Kidney capillary endothelial cell (primary cell): ENCODE results near the gene GRIA3.

Experiments
- DNase-seq: peaks from one replicate; pipeline ENCODE4 v3.0.0-alpha.2; 2018; ENCODE audit warnings: low spot score

The GRIA3 gene

DNA sequence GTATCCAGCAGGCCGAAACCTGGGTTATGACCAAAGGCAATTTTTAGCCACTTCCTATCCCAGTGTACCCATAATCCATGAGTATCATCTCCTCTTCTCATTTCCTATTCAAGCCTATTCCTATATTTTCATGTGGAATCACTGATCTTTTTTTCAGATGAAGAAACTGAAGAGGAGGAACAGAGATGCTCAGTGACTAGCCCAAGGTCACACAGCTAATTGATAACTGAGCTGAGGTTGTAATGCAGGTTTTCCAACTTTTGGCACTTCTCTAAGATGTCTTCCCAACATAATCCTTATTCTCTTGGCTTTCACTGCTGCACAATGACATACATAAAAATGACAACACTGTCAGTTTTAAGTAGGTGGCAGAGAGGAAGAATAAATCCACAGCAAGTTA is 15.3 kb downstream of the GRIA3 start:
- DNase-seq, result no peak

- DNase-seq, result no peak
Observed at GRCh38 chrX:123201720-123202119, 17.6 kb downstream of the GRIA3 start.

GRCh38 chrX:123202523-123202922 is 18.4 kb downstream of the GRIA3 start:
- no peak for DNase-seq

DNA sequence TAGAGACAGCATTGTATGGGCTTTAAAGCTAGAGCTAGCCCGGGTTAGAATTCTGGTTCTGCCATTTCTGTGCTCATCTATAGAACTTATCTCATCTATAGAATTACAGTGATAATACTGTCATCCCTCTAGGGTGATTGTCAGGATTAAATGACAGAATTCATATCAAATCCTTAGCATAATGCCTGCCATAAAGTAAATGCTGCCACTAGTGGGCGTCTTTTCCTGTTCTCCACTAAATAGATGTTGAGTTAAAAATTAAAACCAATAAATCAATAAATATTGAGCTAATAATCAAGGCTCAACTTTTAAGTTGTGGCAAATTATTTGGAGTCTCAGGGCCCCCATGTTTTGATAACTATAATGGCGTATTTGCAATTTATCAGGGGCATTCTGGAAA is 19.7 kb downstream of the GRIA3 start:
- DNase-seq, result no peak

DNA sequence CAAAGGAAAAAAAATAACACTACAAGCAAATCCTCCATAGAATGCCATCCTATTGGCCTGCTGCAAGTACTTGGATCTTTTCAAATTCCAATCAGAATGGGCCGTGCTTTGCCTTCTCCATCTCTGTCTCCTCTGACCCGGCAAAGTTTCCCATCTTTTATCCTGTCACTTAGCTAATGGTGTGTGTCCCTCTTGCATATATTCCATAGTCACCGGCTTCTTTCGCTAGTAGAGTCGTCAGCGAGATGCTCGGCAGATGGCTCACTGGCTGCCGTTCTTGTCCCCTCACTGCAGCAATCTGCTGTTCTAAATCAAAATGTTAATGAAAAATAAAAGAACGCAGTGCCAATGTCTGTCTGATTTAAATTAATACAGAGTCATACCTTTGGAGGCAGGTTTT is 22.1 kb downstream of the GRIA3 start:
- DNase-seq, result no peak

DNA sequence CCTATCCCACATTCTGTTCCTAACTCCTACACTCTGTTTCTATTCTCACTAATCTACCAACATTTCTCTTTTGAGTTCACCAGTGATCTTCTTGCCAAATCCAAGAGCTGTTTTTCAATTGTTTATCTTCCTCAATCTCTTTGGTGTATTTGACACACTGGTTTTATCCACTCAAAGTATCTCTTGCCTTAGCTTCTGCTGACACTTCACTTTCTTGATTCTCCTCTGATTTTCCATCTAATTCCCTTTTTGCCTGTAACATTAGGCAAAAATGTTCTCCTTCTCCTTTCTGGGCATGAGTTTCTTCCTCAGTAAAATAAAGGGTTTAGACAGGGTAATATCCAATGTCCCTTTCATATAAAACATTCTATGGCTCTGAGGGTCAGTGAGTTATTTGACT is 26.2 kb downstream of the GRIA3 start:
- no peak for DNase-seq

GRCh38 chrX:123215397-123216089 is 31.5 kb downstream of the GRIA3 start:
- no peak for DNase-seq

- no peak for DNase-seq
Observed at GRCh38 chrX:123217077-123217476, 33.0 kb downstream of the GRIA3 start.

DNA sequence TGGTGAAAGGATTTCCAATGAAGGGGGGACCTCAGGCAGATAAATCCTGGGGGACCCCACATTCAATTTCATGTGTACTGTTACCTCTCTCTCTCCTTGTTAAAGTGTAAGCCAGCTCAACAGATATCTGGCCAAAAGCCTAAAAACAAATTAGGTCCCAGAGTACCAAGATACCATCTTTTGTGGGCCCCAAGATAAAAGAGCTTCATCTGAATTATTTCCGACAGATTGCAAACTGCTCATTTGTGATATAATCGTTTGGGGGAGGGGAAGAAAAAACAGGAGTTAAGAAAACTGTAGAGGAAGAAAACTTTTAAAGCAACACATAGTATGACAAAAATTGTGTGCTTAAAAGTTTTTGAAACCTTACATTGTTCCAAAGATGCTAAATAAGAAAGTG is 33.6 kb downstream of the GRIA3 start:
- no peak for DNase-seq

DNA sequence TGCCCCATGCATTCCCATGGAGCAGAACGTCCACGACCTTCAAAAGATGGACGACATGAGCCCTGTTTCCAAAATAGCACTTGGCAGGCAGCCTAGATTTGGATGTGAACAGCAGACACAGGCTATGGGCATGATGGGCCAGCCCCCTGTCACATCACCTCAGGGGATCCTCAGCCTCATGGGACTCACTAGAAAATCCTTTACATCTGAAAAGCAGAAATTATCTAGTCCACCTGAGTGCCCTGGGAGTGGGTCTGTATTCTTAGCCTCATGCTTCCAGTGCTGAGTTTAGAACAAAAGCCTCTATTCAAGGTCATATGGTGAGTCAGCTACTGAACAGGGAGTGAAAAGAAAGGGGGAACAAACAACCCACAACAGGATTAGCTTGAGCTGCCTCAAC is 35.8 kb downstream of the GRIA3 start:
- DNase-seq, result no peak

- no peak for DNase-seq
Observed at GRCh38 chrX:123222920-123223319, 38.8 kb downstream of the GRIA3 start.

DNA sequence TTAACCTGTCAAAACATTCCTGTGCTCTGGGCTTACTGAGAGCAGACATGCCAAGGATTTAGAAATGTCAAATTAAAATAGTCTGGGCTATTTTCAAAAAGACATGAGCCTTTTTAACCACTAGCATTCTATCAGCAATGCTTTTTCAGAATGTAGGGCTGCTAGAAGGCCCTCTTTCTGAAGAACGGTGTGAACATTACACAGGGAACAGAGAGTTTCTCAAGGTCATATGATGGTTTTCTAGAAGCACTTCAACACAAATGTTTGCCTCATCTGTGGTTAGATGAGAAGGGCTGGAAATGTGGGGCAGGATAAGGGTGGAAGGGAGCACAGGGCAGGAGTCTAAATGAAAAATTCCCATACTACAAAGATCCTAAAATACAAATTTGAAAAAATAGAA is 39.3 kb downstream of the GRIA3 start:
- DNase-seq, result no peak

DNA sequence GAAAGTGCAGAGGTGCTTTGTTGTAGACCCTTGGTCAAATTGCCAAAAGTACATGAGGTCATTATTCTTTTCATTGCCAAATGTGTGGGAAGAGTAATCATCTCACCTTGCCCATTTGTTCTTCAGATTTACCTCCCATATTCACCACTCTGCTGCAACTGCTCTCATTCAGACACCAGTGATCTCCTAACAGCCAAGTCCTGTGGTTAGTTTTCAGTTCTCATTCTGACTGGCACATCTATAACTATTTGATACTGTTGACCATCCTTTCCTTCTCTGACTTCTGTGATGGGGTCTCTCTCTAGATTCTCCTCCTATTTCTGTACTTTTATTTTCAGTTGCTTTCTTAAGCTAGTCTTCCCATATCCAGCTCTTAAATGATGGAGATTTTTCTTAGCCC is 39.8 kb downstream of the GRIA3 start:
- DNase-seq, result no peak

GRCh38 chrX:123230798-123231197 is 46.7 kb downstream of the GRIA3 start:
- no peak for DNase-seq

DNA sequence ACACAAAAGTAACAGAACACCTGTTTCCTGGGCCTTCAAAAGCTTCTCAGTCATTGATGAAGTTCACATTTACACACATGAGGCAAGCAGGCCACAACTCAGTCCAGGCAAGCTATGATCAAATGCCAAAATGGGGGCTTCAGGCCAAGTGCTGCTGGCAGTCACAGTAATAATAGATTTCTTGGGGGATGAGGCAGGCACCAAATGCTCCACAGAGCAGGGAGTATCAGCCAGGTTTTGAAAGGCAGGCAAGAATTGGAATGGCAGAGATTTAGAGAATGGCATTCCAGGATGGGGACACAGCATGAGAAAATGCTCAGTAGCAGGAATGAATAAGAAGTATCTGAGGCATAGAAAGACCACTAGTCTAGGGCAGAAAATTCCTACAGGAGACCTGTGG is 52.8 kb downstream of the GRIA3 start:
- DNase-seq, result no peak

DNA sequence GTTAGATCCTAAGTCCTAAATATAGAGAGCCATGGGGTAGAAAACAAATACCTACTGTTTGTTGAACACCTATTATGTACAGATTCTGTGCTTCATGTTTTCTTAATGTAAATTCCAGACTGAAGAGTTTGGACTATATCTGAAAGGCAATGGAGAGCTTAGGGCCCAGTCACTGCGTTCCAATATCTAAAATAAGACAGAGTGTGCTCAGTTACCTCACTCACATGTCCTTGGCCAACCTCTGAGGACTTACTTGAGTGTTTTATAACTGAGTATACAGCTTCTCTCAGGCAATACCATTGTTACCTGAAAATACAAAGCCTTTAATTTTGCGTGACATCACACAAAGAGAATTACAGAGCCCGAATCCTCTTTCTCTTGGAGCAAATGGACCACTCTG is 53.2 kb downstream of the GRIA3 start:
- no peak for DNase-seq

GRCh38 chrX:123254457-123254856 is 70.4 kb downstream of the GRIA3 start:
- no peak for DNase-seq

GRCh38 chrX:123256378-123256777 is 72.3 kb downstream of the GRIA3 start:
- DNase-seq, result no peak

DNA sequence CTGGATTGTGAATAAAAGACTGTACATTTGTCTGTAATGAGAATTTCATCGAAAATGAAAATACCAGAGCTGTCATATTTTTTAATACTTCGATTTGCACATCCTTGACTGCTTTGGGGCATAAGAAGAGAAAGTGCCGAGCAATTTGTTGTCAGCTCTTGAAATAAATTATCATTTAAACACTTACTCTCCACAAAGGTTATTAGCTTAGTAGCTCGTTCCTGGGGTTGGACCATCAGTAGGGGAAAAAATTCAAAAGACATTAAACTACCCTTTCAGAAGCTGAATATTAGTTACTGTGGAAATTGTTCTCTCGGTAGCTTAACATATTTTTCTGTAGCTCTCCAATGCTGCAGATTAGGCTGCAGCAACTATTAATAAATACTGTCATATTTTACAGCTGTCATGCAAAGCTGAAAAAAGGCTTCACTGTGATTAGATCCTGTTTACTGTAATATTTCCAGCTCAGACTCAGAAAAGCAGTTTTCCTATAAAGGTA is 76.9 kb downstream of the GRIA3 start:
- DNase-seq, result no peak

DNA sequence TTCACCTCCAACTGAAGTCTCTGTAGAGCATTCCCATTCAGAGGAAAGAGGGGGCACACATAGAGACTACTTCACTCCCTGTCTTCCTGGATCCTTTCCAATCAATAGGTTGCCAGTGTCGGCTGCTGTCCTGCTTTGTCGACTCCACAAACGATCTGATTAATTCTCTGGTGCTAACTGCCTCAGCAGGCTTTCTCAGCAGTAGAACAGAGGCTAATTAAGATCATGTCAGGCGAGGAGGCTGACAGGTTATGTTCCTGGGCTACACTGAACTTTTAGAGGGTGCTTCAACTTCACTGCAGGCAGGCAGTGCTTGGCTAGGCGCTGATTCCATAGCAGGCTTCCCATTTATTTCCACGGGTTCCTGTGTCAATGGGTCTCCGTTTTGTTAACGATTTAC is 79.2 kb downstream of the GRIA3 start:
- no peak for DNase-seq

GRCh38 chrX:123263747-123264146 is 79.7 kb downstream of the GRIA3 start:
- no peak for DNase-seq

- no peak for DNase-seq
Observed at GRCh38 chrX:123267220-123267619, 83.1 kb downstream of the GRIA3 start.

DNA sequence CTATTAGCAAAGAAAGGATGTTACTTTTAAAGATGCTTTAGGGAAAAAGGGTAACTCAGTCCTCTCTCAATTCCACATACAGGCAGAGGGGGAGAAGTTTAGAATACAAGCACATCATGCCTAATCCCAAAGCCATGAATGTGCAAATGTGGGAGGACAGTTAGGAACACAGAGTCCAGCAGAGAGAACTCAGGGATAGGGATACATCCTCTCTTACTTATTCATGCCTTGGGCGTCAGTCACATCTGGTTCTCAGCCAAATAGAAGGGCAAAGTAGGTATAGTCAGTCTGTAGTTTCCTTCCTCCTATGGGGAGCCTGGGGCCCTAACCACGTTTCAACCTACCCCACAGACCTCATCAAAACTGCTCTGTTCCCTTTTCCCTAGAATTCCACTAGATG is 87.8 kb downstream of the GRIA3 start:
- DNase-seq, result no peak

DNA sequence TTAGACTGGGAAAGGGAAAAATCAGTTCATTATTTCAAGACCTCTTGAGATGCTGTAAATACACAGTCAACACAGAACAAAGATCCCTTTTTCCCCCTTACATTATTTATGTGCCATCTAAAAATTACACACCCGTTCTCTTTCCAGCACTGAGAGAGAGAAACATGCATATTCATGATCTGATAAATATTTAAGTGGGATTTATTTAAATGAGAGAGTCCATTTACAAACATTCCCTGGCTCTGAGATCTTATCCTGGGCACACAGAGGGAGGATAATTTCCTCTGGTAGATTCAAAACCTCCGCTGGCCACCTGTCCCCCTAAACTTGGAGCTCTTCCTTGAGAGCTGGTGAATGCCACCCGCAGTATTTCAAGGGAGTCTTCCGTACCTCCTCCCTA is 88.6 kb downstream of the GRIA3 start:
- no peak for DNase-seq

DNA sequence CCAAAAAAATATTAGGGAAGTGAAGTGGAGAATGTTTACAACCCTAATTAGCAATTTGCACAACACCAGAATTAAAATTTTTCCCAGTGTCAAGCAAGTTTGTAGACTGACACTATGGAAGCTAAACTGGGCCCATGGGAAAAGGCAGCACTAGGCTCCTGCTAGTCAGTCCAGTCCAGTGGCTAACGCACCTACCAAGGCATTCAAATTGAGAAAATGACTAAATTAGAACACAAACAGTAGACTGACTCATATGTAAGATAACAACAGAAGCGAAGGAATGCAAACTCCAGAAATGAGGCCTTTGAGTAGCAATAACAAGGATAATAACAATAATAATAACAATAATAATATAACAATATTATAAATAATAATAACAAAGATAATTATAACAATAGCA is 90.7 kb downstream of the GRIA3 start:
- no peak for DNase-seq
